Measurements from ENCODE around the gene KLHDC3. TPM values are rescaled to one million over a fixed set of nuclear protein-coding genes. Genes with fewer than 3 reads are reported as not detected.

KLHDC3 gene
- total and polyA plus RNA-seq, 2 of the 13 experiments (the other 11 are each of a cell fraction or from before 2014, with no cell fraction given): 78.3 to 91.5 TPM

- TF ChIP-seq POLR2AphosphoS2 (IDR thresholded peaks at IDR 0.05; ENCODE audit: low read depth, low read length) (no peak), RNF2 (conservative IDR thresholded peaks at IDR 0.05; ENCODE audit: low read depth) (no peak; the same call in 1 of the 2 replicates), ZMAT3 (CRISPR knock-in tag; conservative IDR thresholded peaks at IDR 0.05) (peak; percentile 60; the same call in 1 of the 2 replicates), MXD4 (CRISPR knock-in tag; IDR thresholded peaks at IDR 0.05) (peak; percentile 62; the same call in 1 of the 2 replicates), ZNF138 (CRISPR knock-in tag; IDR thresholded peaks at IDR 0.05; ENCODE audit: low read depth) (no peak), ZBTB3 (CRISPR knock-in tag; IDR thresholded peaks at IDR 0.05; ENCODE audit: borderline replicate concordance, low read depth) (no peak), ZNF33A (CRISPR knock-in tag; IDR thresholded peaks at IDR 0.05; ENCODE audit: borderline replicate concordance) (no peak), JDP2 (CRISPR knock-in tag; IDR thresholded peaks at IDR 0.05; ENCODE audit: borderline replicate concordance) (no peak), DMTF1 (CRISPR knock-in tag; IDR thresholded peaks at IDR 0.05) (0 out of 2 replicates have a peak, but pooled peaks have one; percentile 52), ARNT (IDR thresholded peaks at IDR 0.05) (no peak), PRDM10 (CRISPR knock-in tag; IDR thresholded peaks at IDR 0.05; ENCODE audit: low read depth) (no peak), ZNF354B (CRISPR knock-in tag; IDR thresholded peaks at IDR 0.05) (no peak), GABPA (IDR thresholded peaks at IDR 0.05; ENCODE audit: low read depth, low read length) (peak; percentile 91), GABPA (CRISPR knock-in tag; IDR thresholded peaks at IDR 0.05; ENCODE audit: low read depth) (peak; percentile 93), XRCC5 (optimal IDR thresholded peaks at IDR 0.05; ENCODE audit: low read length) (peak; percentile 52), ZNF746 (CRISPR knock-in tag; IDR thresholded peaks at IDR 0.05) (no peak)
- TF ChIP-seq, protein P1, sequence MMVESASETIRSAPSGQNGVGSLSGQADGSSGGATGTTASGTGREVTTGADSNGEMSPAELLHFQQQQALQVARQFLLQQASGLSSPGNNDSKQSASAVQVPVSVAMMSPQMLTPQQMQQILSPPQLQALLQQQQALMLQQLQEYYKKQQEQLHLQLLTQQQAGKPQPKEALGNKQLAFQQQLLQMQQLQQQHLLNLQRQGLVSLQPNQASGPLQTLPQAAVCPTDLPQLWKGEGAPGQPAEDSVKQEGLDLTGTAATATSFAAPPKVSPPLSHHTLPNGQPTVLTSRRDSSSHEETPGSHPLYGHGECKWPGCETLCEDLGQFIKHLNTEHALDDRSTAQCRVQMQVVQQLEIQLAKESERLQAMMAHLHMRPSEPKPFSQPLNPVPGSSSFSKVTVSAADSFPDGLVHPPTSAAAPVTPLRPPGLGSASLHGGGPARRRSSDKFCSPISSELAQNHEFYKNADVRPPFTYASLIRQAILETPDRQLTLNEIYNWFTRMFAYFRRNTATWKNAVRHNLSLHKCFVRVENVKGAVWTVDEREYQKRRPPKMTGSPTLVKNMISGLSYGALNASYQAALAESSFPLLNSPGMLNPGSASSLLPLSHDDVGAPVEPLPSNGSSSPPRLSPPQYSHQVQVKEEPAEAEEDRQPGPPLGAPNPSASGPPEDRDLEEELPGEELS (CRISPR knock-in tag; IDR thresholded peaks at IDR 0.05): 0 out of 2 replicates have a peak, but pooled peaks have one; percentile 57
- TF ChIP-seq, protein P2, sequence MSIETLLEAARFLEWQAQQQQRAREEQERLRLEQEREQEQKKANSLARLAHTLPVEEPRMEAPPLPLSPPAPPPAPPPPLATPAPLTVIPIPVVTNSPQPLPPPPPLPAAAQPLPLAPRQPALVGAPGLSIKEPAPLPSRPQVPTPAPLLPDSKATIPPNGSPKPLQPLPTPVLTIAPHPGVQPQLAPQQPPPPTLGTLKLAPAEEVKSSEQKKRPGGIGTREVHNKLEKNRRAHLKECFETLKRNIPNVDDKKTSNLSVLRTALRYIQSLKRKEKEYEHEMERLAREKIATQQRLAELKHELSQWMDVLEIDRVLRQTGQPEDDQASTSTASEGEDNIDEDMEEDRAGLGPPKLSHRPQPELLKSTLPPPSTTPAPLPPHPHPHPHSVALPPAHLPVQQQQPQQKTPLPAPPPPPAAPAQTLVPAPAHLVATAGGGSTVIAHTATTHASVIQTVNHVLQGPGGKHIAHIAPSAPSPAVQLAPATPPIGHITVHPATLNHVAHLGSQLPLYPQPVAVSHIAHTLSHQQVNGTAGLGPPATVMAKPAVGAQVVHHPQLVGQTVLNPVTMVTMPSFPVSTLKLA (IDR thresholded peaks at IDR 0.05): no peak
- TF ChIP-seq, protein P3, sequence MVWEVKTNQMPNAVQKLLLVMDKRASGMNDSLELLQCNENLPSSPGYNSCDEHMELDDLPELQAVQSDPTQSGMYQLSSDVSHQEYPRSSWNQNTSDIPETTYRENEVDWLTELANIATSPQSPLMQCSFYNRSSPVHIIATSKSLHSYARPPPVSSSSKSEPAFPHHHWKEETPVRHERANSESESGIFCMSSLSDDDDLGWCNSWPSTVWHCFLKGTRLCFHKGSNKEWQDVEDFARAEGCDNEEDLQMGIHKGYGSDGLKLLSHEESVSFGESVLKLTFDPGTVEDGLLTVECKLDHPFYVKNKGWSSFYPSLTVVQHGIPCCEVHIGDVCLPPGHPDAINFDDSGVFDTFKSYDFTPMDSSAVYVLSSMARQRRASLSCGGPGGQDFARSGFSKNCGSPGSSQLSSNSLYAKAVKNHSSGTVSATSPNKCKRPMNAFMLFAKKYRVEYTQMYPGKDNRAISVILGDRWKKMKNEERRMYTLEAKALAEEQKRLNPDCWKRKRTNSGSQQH (CRISPR knock-in tag; IDR thresholded peaks at IDR 0.05; ENCODE audit: low read depth): peak; percentile 58; the same call in 1 of the 2 replicates
Measured at GRCh38 chr6:43021270-43022047, 7.4 kb downstream of the KLHDC3 start, which contains the start of gene RRP36 (continued).
